Smooth muscle cell (in vitro differentiated cells): ENCODE measurements around the gene ATP6V1G1. TPM values are rescaled to one million over a fixed set of nuclear protein-coding genes. Genes with fewer than 3 reads are reported as not detected.

Source experiments
- DNase-seq: peaks from one replicate; lab custom pipeline; 2025; ENCODE audit not compliant: unreplicated experiment; lab: John Stamatoyannopoulos, UW
- H2AFZ ChIP-seq: fragments of 200-600 bp; sonication (generic); 2 replicates; pipeline ENCODE4 v1.6.0; 2016; ENCODE audit warnings: antibody characterized with exemption, low read depth, mild to moderate bottlenecking
- H3F3A ChIP-seq: fragments of 200-600 bp; sonication (generic); 2 replicates; pipeline ENCODE4 v1.6.0; 2017; ENCODE audit warnings: antibody characterized with exemption, low read depth
- H3K27ac ChIP-seq: fragments of 200-600 bp; sonication (generic); 2 replicates; pipeline ENCODE4 v1.5.1; 2016; ENCODE audit warnings: low read depth, mild to moderate bottlenecking
- H3K27me3 ChIP-seq: fragments of 200-600 bp; sonication (generic); 2 replicates; pipeline ENCODE4 v1.6.1; 2016; ENCODE audit warnings: low read depth, mild to moderate bottlenecking
- H3K36me3 ChIP-seq: fragments of 200-600 bp; sonication (generic); 2 replicates; pipeline ENCODE4 v1.5.1; 2016; ENCODE audit warnings: low read depth
- H3K4me1 ChIP-seq: fragments of 200-600 bp; sonication (generic); 2 replicates; pipeline ENCODE4 v1.5.1; 2016; ENCODE audit warnings: low read depth
- H3K4me2 ChIP-seq: fragments of 200-600 bp; sonication (generic); 2 replicates; pipeline ENCODE4 v1.6.0; 2016; ENCODE audit warnings: mild to moderate bottlenecking
- H3K4me3 ChIP-seq: fragments of 200-600 bp; sonication (generic); 2 replicates; pipeline ENCODE4 v1.5.1; 2016; ENCODE audit warnings: mild to moderate bottlenecking
- H3K79me2 ChIP-seq: fragments of 200-600 bp; sonication (generic); 2 replicates; pipeline ENCODE4 v1.6.0; 2016; ENCODE audit warnings: low read depth, mild to moderate bottlenecking
- H3K9ac ChIP-seq: fragments of 200-600 bp; sonication (generic); 2 replicates; pipeline ENCODE4 v1.6.0; 2016; ENCODE audit warnings: low read depth
- H3K9me3 ChIP-seq: fragments of 200-600 bp; sonication (generic); replicated peaks from 2 replicates; pipeline ENCODE4 v1.5.1; 2016; ENCODE audit warnings: low read depth
- H4K20me1 ChIP-seq: fragments of 200-600 bp; sonication (generic); 2 replicates; pipeline ENCODE4 v1.6.0; 2016; ENCODE audit warnings: low read depth
- WGBS: methylation state at CpG from one replicate; pipeline ENCODE4 v1.1.7; 2016; ENCODE audit warnings: low lambda C conversion rate; 5-methylcytosine and 5-hydroxymethylcytosine counted together
- polyA plus RNA-seq: library from polyadenylated mRNA; unstranded; fragments of >200 nt; fragmentation: Nextera tagmentation; extraction: Ambion mirVana; gene quantifications from 2 replicates; pipeline ENCODE4 v1.2.1, GENCODE V29; 2016
- total RNA-seq: library from RNA; depleted of rRNA; stranded (reverse); fragments of >200 nt; gene quantifications from 2 replicates; pipeline ENCODE4 v1.2.3, GENCODE V29; 2014
- TF ChIP-seq, protein P1 (sequence below): fragments of 200-600 bp; sonication (generic); IDR thresholded peaks from 2 replicates; pipeline ENCODE4 v1.5.1; 2017; ENCODE audit warnings: borderline replicate concordance, mild to moderate bottlenecking, antibody characterized with exemption; ENCODE audit not compliant: insufficient read depth, poor library complexity, severe bottlenecking

ATP6V1G1 gene
- total and polyA plus RNA-seq, 2 experiments from 2014 or later: 340 to 400 TPM

- H3K27me3 ChIP-seq: no peaks in the 10 kb centered on the region
- peaks cover 11% of the 10 kb centered on the region for H3K36me3 ChIP-seq
- no peaks in the 10 kb centered on the region for H3K79me2 ChIP-seq
- H3K9ac ChIP-seq: no peak overlapping the region
- peaks cover 9% of the 10 kb centered on the region for H4K20me1 ChIP-seq
- H3K27ac ChIP-seq: no peak overlapping the region
- H2AFZ ChIP-seq: no peak overlapping the region
- TF ChIP-seq, protein P1, sequence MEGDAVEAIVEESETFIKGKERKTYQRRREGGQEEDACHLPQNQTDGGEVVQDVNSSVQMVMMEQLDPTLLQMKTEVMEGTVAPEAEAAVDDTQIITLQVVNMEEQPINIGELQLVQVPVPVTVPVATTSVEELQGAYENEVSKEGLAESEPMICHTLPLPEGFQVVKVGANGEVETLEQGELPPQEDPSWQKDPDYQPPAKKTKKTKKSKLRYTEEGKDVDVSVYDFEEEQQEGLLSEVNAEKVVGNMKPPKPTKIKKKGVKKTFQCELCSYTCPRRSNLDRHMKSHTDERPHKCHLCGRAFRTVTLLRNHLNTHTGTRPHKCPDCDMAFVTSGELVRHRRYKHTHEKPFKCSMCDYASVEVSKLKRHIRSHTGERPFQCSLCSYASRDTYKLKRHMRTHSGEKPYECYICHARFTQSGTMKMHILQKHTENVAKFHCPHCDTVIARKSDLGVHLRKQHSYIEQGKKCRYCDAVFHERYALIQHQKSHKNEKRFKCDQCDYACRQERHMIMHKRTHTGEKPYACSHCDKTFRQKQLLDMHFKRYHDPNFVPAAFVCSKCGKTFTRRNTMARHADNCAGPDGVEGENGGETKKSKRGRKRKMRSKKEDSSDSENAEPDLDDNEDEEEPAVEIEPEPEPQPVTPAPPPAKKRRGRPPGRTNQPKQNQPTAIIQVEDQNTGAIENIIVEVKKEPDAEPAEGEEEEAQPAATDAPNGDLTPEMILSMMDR: no peak
- H3K4me2 ChIP-seq: no peak overlapping the region
- no peak for DNase-seq
- H3K4me1 ChIP-seq: no peaks in the 10 kb centered on the region
- 89% methylated on average over 5 of the region's 5 CpGs for WGBS
- H3K9me3 ChIP-seq: no peaks in the 10 kb centered on the region
- H3F3A ChIP-seq: peaks cover 12% of the 10 kb centered on the region
- no peak overlapping the region for H3K4me3 ChIP-seq
Observed at GRCh38 chr9:114602620-114603019, 15.1 kb downstream of the ATP6V1G1 start.

DNA sequence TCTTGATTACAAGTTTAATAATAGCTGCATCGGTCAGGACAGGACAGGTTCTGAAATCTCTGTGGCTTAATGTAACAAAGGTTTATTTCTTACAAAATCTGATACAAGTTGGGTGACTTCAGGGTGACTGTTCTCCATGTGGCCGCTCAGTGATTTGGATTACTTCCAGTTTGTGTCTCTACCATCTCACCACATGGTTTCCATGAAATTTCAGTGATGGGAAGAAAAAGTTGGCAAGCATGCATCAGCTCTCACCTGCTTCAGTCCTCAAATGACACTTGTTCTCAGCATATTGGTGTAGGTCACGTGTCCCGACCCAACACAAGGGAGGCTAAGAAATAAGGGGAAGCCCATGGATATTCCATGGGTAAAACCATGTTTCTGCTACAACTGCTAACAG lies 15.7 kb downstream of the ATP6V1G1 start:
- Histone ChIP-seq H3K9me3 (no peaks in the 10 kb centered on the region), H3K4me1 (no peaks in the 10 kb centered on the region), H3K9ac (no peak overlapping the region), H3K79me2 (no peaks in the 10 kb centered on the region), H3K27ac (no peak overlapping the region), H3F3A (peaks cover 12% of the 10 kb centered on the region), H3K4me3 (no peak overlapping the region), H3K27me3 (no peaks in the 10 kb centered on the region), H4K20me1 (peaks cover 3% of the 10 kb centered on the region), H3K36me3 (peaks cover 5% of the 10 kb centered on the region), H3K4me2 (no peak overlapping the region), H2AFZ (no peak overlapping the region)
- no peak for DNase-seq
- TF ChIP-seq, protein P1: no peak
- WGBS: 95% methylated on average over 4 of the region's 4 CpGs

DNA sequence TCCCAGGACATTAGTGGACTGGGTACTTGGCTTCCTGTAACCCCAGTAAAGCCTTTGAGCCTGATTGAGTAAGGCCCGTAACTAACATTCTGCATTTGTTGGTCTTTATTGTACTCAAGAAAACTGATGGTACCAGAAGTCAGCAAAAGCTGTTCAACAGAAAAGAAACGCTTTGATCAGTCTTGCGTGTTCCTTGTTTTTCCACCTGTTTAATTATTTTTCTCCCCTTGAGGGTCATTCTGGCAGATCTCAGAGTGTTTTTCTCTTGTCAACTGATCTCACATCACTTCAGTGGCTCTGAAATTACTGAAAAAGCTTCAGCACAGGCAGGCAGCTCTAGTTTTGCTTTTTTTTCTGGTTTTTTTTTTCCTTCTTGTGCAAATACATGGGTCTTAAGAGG lies 17.4 kb downstream of the ATP6V1G1 start:
- H3K27me3 ChIP-seq: no peaks in the 10 kb centered on the region
- H3K9me3 ChIP-seq: no peaks in the 10 kb centered on the region
- H3K27ac ChIP-seq: no peak overlapping the region
- H3K4me3 ChIP-seq: no peak overlapping the region
- DNase-seq: no peak
- 85% methylated on average over 3 of the region's 3 CpGs for WGBS
- H2AFZ ChIP-seq: no peak overlapping the region
- H3K4me1 ChIP-seq: no peaks in the 10 kb centered on the region
- H3K4me2 ChIP-seq: no peak overlapping the region
- H3K79me2 ChIP-seq: no peaks in the 10 kb centered on the region
- peaks cover 8% of the 10 kb centered on the region for H3F3A ChIP-seq
- H3K36me3 ChIP-seq: no peaks in the 10 kb centered on the region
- TF ChIP-seq, protein P1: no peak
- no peak overlapping the region for H3K9ac ChIP-seq
- H4K20me1 ChIP-seq: no peaks in the 10 kb centered on the region

DNA sequence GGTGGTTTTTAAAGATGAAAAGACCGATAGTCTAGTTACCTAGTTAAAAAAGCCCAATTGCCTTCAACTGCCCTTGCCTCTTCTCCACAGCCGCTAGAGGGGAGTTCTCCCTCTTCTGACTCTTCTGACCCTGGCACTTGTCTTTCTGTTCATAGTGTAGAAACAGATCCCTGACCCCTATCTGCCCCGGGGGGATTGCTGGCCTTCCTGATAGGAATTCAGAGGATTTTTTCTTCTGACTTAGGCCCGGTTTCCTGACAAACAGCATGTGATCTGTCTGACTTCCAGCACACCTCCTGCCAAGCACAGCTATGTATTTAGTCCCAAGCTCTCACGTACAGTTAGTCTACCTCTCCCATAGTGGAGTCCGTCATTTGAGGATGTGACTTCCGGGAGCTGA lies 18.5 kb downstream of the ATP6V1G1 start:
- no peak overlapping the region for H3K9ac ChIP-seq
- no peak overlapping the region for H3K4me3 ChIP-seq
- no peaks in the 10 kb centered on the region for H4K20me1 ChIP-seq
- H3K9me3 ChIP-seq: no peaks in the 10 kb centered on the region
- no peak overlapping the region for H3K4me2 ChIP-seq
- TF ChIP-seq, protein P1: no peak
- no peak for DNase-seq
- H3K27ac ChIP-seq: peak overlapping the region; percentile 39
- no peaks in the 10 kb centered on the region for H3K79me2 ChIP-seq
- WGBS: 57% methylated on average over 7 of the region's 7 CpGs
- no peak overlapping the region for H2AFZ ChIP-seq
- no peaks in the 10 kb centered on the region for H3K36me3 ChIP-seq
- H3K4me1 ChIP-seq: no peaks in the 10 kb centered on the region
- H3K27me3 ChIP-seq: no peaks in the 10 kb centered on the region
- peaks cover 8% of the 10 kb centered on the region for H3F3A ChIP-seq
